Caco-2 (cell line): ENCODE measurements around the gene SIK3. TPM values are rescaled to one million over a fixed set of nuclear protein-coding genes. Genes with fewer than 3 reads are reported as not detected.

ENCODE experiments used
- BruUV-seq: library from RNA; stranded (reverse); fragments of 400-500 nt; replicated peaks from 2 replicates; lab custom pipeline; 2021; lab: Mats Ljungman, UMichigan
- CTCF ChIA-PET: fragments of 300-600 bp; sonication (Branson Sonifier 250); formaldehyde crosslinking; loops from one replicate; lab custom pipeline; 2022; ENCODE audit warnings: antibody characterized with exemption; lab: Charles Lee
- POLR2A ChIA-PET: fragments of 300-600 bp; sonication (Branson Sonifier 250); formaldehyde crosslinking; loops from one replicate; lab custom pipeline; 2022; ENCODE audit warnings: antibody characterized with exemption; lab: Charles Lee
- DNase-seq, 2 experiments: peaks; one replicate each; pipeline versions ENCODE4 v3.0.0 to v3.0.0-alpha.2; 2020 to 2022
- H3K27me3 ChIP-seq: replicated peaks from 2 replicates; pipeline ENCODE4 v1.6.0; 2011; ENCODE audit warnings: low read length; ENCODE audit not compliant: control insufficient read depth, insufficient read depth
- H3K36me3 ChIP-seq: 2 replicates; pipeline ENCODE4 v1.5.1; 2011; ENCODE audit warnings: low read length; ENCODE audit not compliant: control insufficient read depth, insufficient read depth
- H3K4me1 ChIP-seq: fragments of 250-450 bp; sonication (Bioruptor Pico); 2 replicates; pipeline ENCODE4 v1.5.1; 2020; ENCODE audit warnings: mild to moderate bottlenecking
- H3K4me3 ChIP-seq: 2 replicates; pipeline ENCODE4 v1.5.1; 2011; ENCODE audit warnings: low read depth, mild to moderate bottlenecking, control low read depth, low read length
- H3K9me3 ChIP-seq: fragments of 250-450 bp; sonication (Bioruptor Pico); 2 replicates; pipeline ENCODE4 v1.5.1; 2020; ENCODE audit warnings: mild to moderate bottlenecking, moderate library complexity
- H3K27ac Mint-ChIP-seq: one replicate; pipeline ENCODE4 v1.8.0; 2022; ENCODE audit warnings: mixed read lengths; ENCODE audit not compliant: unreplicated experiment
- H3K27me3 Mint-ChIP-seq: one replicate; pipeline ENCODE4 v1.8.0; 2022; ENCODE audit warnings: mixed read lengths; ENCODE audit not compliant: insufficient read depth, unreplicated experiment
- H3K36me3 Mint-ChIP-seq: one replicate; pipeline ENCODE4 v1.8.0; 2022; ENCODE audit warnings: mild to moderate bottlenecking, mixed read lengths; ENCODE audit not compliant: insufficient read depth, unreplicated experiment
- H3K4me1 Mint-ChIP-seq: one replicate; pipeline ENCODE4 v1.8.0; 2022; ENCODE audit warnings: low read depth, mixed read lengths; ENCODE audit not compliant: unreplicated experiment
- H3K4me3 Mint-ChIP-seq: one replicate; pipeline ENCODE4 v1.8.0; 2022; ENCODE audit warnings: mild to moderate bottlenecking, moderate library complexity, mixed read lengths; ENCODE audit not compliant: unreplicated experiment
- H3K9me3 Mint-ChIP-seq: one replicate; pipeline ENCODE4 v1.8.0; 2022; ENCODE audit warnings: mixed read lengths; ENCODE audit not compliant: unreplicated experiment
- intact Hi-C: fragments of 100-400 bp; cut with micrococcal nuclease; formaldehyde crosslinking; loops from one replicate; pipeline ENCODE4 v1.10.0; 2022; ENCODE audit not compliant: unreplicated experiment
- total RNA-seq: library from RNA; stranded (reverse); gene quantifications from 2 replicates; pipeline ENCODE4 v1.2.3, GENCODE V29; 2022
- TF ChIP-seq, protein P1 (sequence below), 2 experiments: fragments of 200-600 bp in 1 of 2; IDR thresholded peaks; 1 replicate in 1 of 2; 2 replicates in 1 of 2; pipeline versions ENCODE4 v1.5.1 to v1.8.0; 2011 to 2022; ENCODE audit warnings: antibody characterized with exemption in 1 of 2, control low read depth in 1 of 2, inconsistent platforms in 1 of 2, low read depth in 1 of 2, low read length in 1 of 2, mild to moderate bottlenecking in 1 of 2, moderate library complexity in 1 of 2; ENCODE audit not compliant: insufficient read depth in 1 of 2, severe bottlenecking in 1 of 2, unreplicated experiment in 1 of 2

The SIK3 gene
- total RNA-seq, 1 experiment from 2014 or later, result 65.7 TPM

DNA sequence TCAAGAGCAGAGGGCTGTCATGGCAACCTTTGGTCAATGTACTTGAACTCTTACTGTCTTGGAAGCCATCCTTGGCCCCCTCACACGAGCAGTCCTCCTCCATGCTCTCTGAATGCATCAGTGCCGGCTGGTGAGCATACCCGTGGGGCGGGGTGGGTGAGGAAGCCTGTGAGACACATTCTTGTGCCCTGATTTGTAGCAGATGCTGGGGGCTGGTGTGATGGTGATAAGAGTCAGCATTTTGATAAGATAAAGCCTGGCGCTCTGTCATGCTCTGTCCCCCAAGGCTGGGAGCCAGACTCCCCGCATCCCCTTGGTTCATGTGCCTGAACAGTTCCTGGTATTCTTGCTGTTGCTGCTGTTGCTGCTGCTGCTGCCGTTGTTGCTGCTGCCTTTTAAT is 240.3 kb downstream of the SIK3 start:
- H3K9me3 Mint-ChIP-seq, result no peaks in the 10 kb centered on the region
- peaks cover 6% of the 10 kb centered on the region for H3K4me1 Mint-ChIP-seq
- H3K4me3 Mint-ChIP-seq, result no peak overlapping the region
- H3K27me3 ChIP-seq, result no peaks in the 10 kb centered on the region
- peaks cover 5% of the 10 kb centered on the region; the same call in 1 of the 2 replicates for H3K4me1 ChIP-seq
- no peak overlapping the region for H3K27ac Mint-ChIP-seq
- peaks cover 72% of the 10 kb centered on the region for H3K36me3 Mint-ChIP-seq
- H3K36me3 ChIP-seq, result peaks cover 17% of the 10 kb centered on the region
- no peak overlapping the region for H3K4me3 ChIP-seq
- intact Hi-C loops, result no loop called here
- CTCF ChIA-PET, result no interaction called here
- no TSS peak for BruUV-seq
- H3K27me3 Mint-ChIP-seq, result no peaks in the 10 kb centered on the region
- POLR2A ChIA-PET, result no interaction called here
- DNase-seq, result no peak
- no peaks in the 10 kb centered on the region for H3K9me3 ChIP-seq
- TF ChIP-seq, protein P1, sequence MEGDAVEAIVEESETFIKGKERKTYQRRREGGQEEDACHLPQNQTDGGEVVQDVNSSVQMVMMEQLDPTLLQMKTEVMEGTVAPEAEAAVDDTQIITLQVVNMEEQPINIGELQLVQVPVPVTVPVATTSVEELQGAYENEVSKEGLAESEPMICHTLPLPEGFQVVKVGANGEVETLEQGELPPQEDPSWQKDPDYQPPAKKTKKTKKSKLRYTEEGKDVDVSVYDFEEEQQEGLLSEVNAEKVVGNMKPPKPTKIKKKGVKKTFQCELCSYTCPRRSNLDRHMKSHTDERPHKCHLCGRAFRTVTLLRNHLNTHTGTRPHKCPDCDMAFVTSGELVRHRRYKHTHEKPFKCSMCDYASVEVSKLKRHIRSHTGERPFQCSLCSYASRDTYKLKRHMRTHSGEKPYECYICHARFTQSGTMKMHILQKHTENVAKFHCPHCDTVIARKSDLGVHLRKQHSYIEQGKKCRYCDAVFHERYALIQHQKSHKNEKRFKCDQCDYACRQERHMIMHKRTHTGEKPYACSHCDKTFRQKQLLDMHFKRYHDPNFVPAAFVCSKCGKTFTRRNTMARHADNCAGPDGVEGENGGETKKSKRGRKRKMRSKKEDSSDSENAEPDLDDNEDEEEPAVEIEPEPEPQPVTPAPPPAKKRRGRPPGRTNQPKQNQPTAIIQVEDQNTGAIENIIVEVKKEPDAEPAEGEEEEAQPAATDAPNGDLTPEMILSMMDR (IDR thresholded peaks at IDR 0.05; ENCODE audit: insufficient read depth in 1 of 2, low read depth in 1 of 2, low read length in 1 of 2, severe bottlenecking in 1 of 2, unreplicated experiment in 1 of 2), result no peak

DNA sequence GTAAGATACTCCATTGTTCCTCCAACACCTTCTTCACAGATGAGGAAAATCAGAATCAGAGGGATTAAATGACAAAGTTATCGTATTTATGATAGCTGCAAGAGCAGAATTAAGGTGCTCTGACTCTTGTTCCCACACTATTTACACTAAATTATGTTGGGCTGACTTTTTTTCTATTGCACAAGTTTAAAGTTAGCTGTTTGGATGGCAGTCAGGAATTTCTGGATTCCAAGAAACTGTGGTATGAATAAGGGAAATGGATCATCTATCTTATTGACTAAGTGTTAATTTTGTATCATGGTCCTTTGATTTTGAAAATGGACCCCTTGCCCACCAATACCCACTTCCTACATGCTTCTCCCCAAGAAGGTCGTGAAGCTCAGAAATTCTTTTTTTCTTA is 240.9 kb downstream of the SIK3 start:
- H3K4me1 ChIP-seq, result peaks cover 5% of the 10 kb centered on the region; the same call in 1 of the 2 replicates
- TF ChIP-seq, protein P1 (IDR thresholded peaks at IDR 0.05; ENCODE audit: insufficient read depth in 1 of 2, low read depth in 1 of 2, low read length in 1 of 2, severe bottlenecking in 1 of 2, unreplicated experiment in 1 of 2), result no peak
- ChIA-PET CTCF (no interaction called here), POLR2A (no interaction called here)
- Mint-ChIP-seq H3K27ac (no peak overlapping the region), H3K36me3 (peaks cover 78% of the 10 kb centered on the region), H3K27me3 (no peaks in the 10 kb centered on the region), H3K9me3 (no peaks in the 10 kb centered on the region), H3K4me3 (no peak overlapping the region), H3K4me1 (peaks cover 6% of the 10 kb centered on the region)
- TSS peak; percentile 13 for BruUV-seq
- H3K36me3 ChIP-seq, result peaks cover 17% of the 10 kb centered on the region
- H3K4me3 ChIP-seq, result no peak overlapping the region
- intact Hi-C loops, result no loop called here
- no peaks in the 10 kb centered on the region for H3K9me3 ChIP-seq
- no peaks in the 10 kb centered on the region for H3K27me3 ChIP-seq
- DNase-seq, result no peak

DNA sequence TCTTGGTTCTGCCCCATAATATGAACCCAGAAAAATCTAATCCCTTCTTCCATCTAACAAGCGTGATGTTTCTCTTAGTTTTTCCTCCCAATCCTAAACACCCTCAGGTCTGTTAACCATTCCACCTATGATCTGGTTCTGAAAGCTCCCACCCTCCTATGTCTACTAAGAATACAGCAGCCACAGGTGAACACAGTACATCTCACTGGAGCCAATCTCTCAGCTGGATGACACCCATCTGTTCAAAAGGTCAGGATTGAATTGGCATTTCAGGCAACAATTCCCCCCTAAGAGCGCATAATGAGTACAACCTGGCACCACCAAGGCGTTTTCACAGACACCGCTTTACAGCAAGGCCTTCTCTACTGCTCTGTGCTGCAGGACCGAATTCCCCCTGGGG is 241.8 kb downstream of the SIK3 start:
- Histone ChIP-seq H3K36me3 (peaks cover 15% of the 10 kb centered on the region), H3K4me1 (peaks cover 5% of the 10 kb centered on the region; the same call in 1 of the 2 replicates), H3K9me3 (no peaks in the 10 kb centered on the region), H3K4me3 (no peak overlapping the region), H3K27me3 (no peaks in the 10 kb centered on the region)
- no peak overlapping the region for H3K27ac Mint-ChIP-seq
- TF ChIP-seq, protein P1 (IDR thresholded peaks at IDR 0.05; ENCODE audit: insufficient read depth in 1 of 2, low read depth in 1 of 2, low read length in 1 of 2, severe bottlenecking in 1 of 2, unreplicated experiment in 1 of 2), result no peak
- POLR2A ChIA-PET, result no interaction called here
- peaks cover 6% of the 10 kb centered on the region for H3K4me1 Mint-ChIP-seq
- CTCF ChIA-PET, result interaction anchor here (0.6 to 1.1 kb wide), 4 partner anchors 21 to 114 kb away, joined by 3 to 4 read pairs (median 3); partner anchors contain the start of gene APOA5
- intact Hi-C loops, result no loop called here
- H3K4me3 Mint-ChIP-seq, result no peak overlapping the region
- H3K36me3 Mint-ChIP-seq, result peaks cover 72% of the 10 kb centered on the region
- H3K9me3 Mint-ChIP-seq, result no peaks in the 10 kb centered on the region
- no TSS peak for BruUV-seq
- no peak for DNase-seq
- H3K27me3 Mint-ChIP-seq, result no peaks in the 10 kb centered on the region
